Panc1 (cell line): ENCODE measurements around the gene RAMP1.

Experiments used
- CTCF ChIP-seq: fragments of 450-650 bp; IDR thresholded peaks from 2 replicates; pipeline ENCODE4 v1.5.1; 2017; ENCODE audit warnings: mild to moderate bottlenecking
- POLR2AphosphoS5 ChIP-seq: IDR thresholded peaks from 2 replicates; pipeline ENCODE4 v1.6.1; 2012; ENCODE audit warnings: mild to moderate bottlenecking, low read depth, low read length, moderate library complexity
- SIN3A ChIP-seq: IDR thresholded peaks from 2 replicates; pipeline ENCODE4 v1.6.1; 2012; ENCODE audit warnings: low read depth, mild to moderate bottlenecking, low read length, moderate library complexity, borderline replicate concordance; ENCODE audit not compliant: insufficient read depth

GRCh38 chr2:237940828-237941227 is 81.4 kb downstream of the RAMP1 start:
- TF ChIP-seq CTCF (no peak), SIN3A (no peak), POLR2AphosphoS5 (no peak)
